GM19438 (cell line): ENCODE results near the gene SRSF6.
"Not testable (repeated sequence)": the region's sequence is repeated elsewhere in the genome, so short reads cannot be mapped to it uniquely, and the experiment has no call there.

ENCODE experiments used
- ATAC-seq: cut with Tn5 transposase; IDR thresholded peaks from one replicate; pipeline ENCODE4 v1.9.1; 2021; ENCODE audit warnings: low read depth; ENCODE audit not compliant: unreplicated experiment

Gene SRSF6

DNA sequence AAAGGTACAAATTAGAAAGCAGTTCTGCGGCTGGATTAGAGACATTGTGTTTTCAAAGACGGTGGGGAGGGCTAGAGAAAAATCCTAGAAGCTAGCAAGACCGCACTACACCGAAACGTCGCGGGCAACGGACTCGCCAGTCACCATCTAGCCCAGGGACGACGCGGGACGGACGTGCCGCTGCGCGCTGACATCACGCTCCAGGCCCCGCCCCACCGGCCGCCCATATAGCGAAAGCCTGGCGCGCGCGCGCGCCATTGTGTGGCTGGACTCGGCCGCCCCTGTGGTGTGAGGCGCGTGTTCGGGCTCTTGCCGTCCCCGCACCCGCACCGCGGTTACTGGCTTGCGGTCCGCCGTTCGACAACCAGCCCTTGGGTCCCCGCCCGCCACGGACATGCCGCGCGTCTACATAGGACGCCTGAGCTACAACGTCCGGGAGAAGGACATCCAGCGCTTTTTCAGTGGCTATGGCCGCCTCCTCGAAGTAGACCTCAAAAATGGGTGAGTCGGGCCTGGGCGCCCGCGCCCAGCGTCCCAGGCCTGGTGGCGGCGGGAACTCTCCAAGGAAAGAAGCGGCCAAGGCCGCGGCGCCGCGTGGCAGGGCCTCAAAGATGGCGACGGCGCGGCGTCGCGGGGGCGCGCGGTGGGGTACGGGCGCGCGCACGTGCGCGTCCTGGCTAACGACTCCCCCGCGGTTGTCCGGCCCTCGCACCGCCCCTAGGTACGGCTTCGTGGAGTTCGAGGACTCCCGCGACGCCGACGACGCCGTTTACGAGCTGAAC lies at the start of gene SRSF6:
Gene SRSF6, plus strand, starts transcription at position 257 of the 782 bp plus-strand sequence. Its CDS starts 138 bp downstream, at position 395.
- ATAC-seq, result peak; percentile 82

DNA sequence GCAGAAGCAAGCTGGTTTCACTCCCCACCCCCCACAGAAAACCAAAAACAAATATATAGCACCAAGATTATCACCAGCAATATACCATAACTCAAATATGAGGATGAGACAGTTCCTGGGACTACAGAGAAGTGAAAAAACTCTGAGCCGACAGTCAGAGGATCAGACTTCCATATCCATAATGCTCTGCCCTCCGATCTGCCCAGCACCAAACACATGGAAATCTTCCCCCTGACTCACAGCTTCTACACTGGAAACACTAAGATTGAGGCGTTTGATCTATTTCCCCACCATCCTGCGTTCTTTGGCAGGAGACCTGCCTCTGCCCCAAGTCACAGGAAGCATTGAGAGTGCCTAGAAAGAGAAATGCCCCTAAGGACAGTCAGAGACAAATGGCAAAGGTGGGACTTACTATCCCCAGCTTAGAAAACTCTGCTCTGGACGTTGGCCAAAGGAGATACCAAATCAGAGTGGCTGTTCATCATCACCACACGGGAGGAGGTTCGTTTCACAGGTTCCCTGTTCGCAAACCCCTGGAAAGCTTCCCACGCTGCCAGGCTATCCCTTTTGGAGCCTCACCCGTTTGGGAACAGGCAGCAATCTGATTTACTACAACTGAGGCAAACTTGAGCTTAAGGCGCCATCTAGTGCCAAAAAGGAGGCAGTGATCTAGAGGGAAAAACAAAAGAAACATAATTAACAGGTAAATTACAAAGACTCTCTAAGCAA lies 48.7 kb upstream of the SRSF6 start:
- ATAC-seq, result no peak

- ATAC-seq, result no peak
These were observed 48.2 kb upstream of the SRSF6 start for GRCh38 chr20:43409577-43409913.

DNA sequence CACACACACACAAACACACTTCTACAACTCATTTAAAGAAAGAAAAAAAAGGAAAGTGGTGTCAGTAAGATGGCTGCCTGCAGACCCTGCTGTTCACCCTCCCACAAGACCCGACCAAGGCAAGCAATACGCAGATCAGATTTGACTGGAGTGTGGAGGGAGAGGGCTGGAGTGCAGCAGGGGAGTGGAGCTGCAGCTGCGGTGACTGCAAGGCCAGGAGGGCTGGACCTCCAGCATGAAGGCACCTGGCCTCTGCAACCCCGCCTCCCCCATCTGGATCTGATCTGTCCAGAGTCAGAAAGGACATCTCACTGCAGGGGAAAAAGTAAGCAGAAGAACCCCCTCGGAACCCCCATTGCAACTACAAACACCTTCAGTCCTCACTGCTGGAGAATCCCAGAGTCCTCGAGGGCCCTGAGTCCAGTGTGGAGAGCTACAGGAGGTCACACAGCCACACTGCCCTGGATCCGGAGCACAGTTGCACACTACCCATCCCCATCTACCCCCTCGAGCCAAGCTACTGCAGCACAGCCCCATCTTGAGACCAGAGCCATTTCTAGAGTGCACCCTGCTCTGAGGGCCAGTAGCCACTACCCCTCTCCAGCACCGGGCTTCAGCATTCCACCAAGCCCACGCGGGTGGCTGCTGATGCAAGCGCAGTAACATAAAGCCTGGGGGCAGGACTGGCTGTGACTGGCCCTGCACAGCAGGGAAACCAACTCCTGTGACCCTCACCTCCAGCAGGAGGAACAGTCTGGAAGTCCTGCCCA lies 41.9 kb upstream of the SRSF6 start:
- no peak for ATAC-seq

- ATAC-seq, result no peak
These were observed 41.0 kb upstream of the SRSF6 start for GRCh38 chr20:43416591-43417228.

GRCh38 chr20:43420192-43420591 lies 37.5 kb upstream of the SRSF6 start:
- no peak for ATAC-seq

- not testable (repeated sequence) for ATAC-seq
These were observed 36.8 kb upstream of the SRSF6 start for GRCh38 chr20:43420913-43421312.

DNA sequence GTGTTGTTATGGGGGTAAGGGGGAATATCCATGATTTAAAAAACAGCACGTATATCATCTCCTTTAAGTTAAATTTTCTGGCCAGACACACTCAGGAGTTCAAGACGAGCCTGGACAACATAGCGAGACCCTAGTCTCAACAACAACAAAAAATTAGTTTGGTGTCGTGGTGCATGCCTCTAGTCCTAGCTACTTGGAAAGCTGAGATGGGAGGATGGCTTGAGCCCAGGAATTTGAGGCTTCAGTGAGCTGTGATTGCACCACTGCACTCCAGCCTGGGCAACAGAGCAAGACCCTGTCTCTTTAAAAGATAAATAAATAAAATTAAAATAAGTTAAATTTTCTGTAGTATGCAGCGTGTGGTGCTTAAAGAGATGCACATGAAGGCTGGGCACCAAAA lies 31.5 kb upstream of the SRSF6 start:
- no peak for ATAC-seq

GRCh38 chr20:43430265-43431133 lies 27.2 kb upstream of the SRSF6 start:
- no peak for ATAC-seq

DNA sequence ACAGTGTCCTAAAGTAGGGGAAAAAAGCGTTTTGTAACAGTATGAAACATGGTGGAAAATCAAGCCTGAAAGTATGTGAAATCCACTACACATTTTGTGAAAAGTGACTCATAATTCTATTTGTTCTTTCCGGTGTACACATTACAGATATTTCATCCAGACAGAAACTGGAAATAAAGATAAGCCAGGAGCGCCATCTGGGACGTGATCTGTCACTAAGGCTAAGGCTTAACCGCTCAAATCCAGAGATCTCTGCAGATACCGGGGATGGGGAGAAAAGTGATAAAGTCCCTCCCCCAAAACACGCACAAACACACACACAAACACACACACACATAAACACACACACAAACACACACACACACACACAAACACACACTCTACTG lies 26.6 kb upstream of the SRSF6 start:
- no peak for ATAC-seq

DNA sequence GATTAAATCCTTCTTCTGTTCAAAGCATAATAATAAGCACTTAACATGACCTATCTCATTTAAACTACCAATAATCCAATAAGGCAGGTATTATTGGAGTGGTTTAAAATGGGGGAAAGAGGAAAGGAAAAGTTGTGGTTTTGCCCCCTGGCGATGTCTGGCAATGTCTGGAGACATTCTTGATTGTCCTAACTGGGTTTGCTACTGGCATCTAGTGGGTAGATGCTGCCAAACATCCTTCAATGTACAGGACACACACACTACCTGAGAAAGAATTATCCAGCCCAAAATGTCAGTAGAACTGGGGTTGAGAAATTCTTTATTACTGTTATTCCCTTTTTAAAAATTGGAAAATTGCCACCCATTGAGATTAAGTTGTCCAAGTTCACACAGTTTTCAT lies 25.2 kb upstream of the SRSF6 start:
- no peak for ATAC-seq

GRCh38 chr20:43433250-43433854 lies 24.3 kb upstream of the SRSF6 start:
- no peak for ATAC-seq

DNA sequence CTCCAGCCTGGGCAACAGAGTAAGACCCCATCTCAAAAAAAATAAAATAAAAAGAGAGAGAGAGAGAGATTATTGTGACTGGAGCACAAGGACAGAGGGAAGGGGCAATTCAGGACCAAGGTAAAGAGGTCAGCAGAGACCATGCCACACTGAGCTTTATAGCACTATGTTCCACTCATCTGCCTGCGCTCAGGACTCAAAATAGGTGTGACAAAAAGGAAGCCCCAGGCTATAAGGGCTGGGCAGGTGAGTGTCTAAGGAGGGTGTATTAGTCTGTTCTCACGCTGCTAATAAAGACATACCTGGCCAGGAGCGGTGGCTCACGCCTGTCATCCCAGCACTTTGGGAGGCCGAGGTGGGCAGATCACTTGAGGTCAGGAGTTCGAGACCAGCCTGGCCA lies 23.1 kb upstream of the SRSF6 start:
- ATAC-seq, result no peak

- ATAC-seq, result peak; percentile 75
These were observed 18.9 kb upstream of the SRSF6 start for GRCh38 chr20:43438578-43439316.

- no peak for ATAC-seq
These were observed 17.2 kb upstream of the SRSF6 start for GRCh38 chr20:43440531-43440930.

DNA sequence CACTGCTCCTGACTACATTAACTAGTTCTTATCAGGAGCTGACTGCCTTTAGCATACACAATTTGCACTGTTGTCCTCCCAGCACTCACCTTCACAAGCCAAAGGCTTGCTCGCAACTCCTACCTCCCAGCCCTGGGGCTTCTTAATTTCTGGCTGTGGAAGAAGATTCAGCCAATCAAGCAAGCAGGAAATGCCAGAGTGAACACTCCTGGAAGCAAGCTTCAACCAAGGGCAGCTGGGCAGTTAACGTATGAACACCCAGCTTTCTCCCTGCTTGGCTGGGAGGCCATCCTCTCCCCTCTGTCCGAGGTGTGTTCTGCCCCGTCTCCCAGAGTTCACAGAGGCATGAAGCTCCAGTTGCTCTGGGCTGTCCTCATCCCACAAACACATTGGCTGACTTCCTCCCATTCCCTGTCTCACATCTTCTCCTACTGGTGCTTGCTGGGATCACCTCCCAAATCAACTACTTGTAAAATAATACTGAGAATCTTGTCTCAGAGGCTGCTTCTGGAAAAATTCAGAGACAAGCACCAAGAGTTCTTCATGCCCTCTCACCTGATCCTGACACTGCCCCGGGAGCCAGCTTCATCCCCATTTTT lies 15.3 kb upstream of the SRSF6 start:
- ATAC-seq, result no peak

DNA sequence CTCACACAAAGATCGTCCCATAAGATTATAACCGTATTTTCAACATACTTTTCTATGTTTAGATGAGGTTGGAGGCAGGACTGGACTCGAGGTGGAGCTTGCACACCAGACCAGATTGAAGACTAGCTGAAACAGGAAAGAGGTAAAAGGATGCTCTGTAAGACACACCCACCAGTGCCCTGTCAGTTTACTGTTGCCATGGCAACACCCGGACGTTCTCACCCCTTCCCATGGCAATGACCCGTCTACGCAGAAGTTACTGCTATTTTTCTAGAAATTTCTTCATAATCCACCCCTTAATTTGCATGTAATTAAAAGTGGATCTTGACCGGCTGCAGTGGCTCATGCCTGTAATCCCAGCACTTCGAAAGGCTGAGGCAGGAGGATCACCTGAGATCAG lies 13.6 kb upstream of the SRSF6 start:
- no peak for ATAC-seq

DNA sequence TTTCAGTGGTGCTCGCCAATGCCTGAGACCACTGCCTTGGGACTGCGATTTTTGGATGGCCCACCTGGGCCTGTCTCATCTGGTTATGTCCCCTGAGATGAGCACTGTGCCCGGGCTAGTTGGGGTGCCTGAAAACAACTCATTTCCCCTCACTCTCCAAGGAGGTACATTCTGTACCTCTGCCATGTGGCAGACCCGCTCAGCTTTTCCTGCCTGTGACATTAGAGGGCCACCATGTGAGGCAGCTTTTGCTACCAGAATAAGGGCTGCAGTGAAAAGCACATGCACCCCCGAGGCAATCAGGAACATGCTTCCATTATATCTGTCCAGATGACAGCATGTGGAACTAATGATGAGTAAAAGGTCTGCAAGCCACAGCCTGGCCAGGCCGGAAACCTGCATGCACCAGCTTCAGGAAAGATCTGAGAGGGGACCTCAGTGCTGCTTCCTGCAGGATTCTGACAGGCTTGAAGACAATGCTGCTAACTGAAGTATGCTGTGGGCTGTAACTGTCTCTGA lies 11.3 kb upstream of the SRSF6 start:
- no peak for ATAC-seq
